ENCODE data around the gene PPP1R18.
"Not testable (repeated sequence)": the region's sequence is repeated elsewhere in the genome, so short reads cannot be mapped to it uniquely, and the experiment has no call there.

The PPP1R18 gene

GRCh38 chr6:30687659-30688431 is 1.4 kb upstream of the PPP1R18 start:
- no peak for DNase-seq

DNA sequence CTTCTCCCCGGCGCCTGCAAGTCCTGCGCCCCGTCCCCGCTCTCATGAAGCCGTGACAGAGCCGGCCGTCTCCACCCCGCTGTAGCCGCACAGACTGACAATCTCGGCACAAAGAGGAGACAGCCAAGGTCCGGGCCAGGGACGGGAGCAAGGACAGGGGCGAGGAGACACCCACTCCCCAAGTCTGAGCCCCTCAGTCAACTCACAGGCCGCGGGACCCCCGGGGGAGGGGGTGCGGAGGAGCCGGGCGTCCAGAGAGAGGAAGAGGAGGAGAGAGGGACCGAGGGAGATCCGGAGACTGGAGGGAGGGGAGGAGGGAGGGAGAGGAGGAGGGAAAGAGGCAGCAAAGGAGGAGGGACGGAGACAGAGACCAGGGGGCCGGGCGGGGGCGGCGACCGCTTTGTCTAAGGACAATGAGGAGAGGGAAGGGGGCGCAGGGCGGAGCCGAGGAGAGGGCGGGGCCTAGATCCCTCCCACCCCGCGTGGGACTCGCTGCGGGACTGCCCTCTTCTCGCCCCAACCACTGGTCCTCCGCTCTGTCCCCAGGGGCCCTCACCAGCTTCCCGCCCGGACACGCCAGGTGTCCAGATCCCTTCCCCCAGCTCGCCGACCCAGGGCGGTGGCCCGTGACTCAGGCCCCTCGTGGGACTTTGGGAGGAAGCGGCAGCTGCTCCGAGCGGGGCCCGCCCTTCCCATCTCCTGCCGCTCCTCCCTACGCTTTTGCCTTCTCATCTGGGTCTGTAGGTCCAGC is 638 bp upstream of the PPP1R18 start:
- peak; percentile 96 for DNase-seq

GRCh38 chr6:30685157-30686008 is 1.1 kb downstream of the PPP1R18 start:
- DNase-seq, result peak; percentile 42

GRCh38 chr6:30684386-30685156 is 1.9 kb downstream of the PPP1R18 start:
- DNase-seq, result peak; percentile 79

DNA sequence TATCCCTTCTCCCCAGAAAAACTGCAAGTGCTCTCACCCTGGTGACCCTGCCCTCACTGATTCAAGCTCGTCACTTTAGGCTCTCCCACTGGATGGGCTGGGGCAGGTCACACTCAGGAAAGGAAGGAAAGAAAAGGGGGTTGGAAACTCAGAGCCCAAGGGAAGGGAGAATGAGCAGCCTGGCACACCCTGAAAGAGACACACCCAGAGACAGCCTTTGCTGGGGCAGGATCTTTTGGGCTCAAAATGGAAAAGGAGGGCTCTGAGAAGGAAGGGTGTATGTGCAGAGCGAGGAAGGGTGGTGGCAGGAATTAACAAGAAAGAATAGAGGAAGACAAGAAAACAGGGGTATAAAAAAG is 2.5 kb downstream of the PPP1R18 start:
- no peak for DNase-seq

GRCh38 chr6:30683183-30683979 is 3.1 kb downstream of the PPP1R18 start:
- peak; percentile 83 for DNase-seq

DNA sequence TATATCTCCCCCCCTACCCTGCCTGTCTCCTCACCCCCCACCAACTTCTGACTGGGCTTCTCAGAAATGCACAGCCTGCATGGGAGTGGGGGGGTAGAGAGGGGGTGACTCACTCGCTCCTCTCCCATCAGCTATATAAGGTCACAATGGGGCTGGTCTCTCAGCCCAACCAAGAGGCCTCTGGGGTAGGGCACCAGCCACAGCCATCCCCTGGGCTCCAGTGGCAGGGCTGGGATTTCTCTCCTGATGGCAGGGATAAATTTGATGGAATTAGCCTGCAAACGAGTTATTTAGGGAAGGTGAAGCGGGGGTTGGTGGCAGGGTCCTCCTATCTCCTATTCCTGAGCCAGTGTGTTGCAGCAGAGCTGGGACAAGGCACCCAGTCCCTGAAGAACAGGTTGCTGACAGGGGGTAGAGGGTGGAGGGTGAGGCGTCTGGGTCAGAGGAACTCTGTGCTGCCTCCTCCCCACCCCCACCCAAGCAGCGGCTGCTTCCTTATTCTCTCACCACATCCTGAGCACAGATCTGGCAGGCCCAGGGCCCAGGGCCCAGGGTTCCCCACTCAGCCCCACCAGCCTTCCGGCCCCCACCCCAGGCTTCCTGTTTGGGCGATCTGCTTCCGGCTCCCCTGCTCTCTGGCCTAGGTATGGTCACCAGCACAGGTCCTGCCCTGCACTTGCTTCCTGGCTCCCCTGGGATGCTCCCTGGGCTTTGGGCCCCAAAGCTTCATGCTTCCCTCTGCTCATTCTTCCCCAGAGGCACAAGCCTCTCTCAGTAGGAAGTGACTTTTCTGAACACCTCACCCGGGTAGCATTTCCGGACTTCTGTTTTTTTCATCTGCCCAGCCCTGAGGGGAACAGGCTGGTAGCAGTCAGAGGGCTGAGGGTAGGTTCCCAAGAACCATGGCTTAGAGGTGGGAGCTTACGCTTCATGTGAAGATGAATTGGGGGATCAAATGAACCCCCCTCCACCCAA is 4.0 kb downstream of the PPP1R18 start:
- peak; percentile 82 for DNase-seq

DNA sequence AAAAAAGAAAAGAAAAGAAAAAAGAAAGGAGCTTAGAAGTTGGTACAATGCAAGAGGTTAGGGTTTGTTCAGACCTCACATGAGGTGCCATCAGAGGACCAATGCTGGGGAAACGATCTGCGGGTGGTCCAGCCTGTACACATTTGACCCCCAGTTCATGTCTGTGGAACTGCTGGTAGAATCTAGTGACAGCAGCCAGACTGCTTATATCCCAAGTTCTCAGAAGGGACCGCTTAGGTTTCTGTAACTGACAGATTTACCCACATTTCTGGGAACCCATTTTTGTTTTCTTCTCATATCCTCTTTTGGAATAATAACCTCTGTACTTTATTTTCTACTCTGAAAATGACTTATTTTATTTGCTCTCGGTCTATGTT is 4.7 kb downstream of the PPP1R18 start:
- no peak for DNase-seq

DNA sequence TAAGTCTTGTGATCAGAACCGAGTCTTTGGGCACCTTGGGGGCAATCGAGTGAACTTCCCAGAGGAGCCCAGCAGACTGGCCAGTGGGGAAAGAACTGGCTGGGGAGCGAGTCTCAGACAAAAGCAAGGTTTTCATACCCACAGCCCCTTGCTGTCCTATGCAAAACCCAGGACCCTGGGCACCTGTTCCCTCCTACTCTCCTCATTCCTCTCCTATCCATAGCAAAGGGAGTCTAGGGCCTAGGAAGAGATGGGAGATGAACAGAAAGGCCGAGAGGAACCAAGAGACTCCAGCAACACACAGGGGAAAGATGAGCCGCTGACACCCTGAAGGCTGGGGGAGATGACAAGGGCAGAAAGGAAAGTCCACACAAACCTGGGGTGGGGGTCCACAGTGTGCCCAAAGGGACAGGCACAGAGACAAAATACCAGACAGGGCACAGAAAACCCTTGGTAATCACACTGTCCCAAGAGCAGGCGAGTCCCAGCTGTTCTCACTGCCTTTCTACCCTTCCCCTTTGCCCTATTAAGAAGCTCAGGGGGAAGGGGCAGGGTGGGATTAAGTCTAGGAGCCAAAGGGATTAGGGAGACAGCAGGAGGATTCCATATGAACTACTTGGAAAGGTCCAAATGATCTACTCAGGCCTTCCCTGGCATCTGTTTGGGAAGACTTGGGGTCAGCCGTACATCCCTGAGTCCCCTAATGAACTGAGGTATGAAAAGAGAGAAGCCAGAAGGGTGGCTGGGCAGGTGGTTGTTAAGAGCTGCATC is 6.5 kb downstream of the PPP1R18 start:
- DNase-seq, result no peak

DNA sequence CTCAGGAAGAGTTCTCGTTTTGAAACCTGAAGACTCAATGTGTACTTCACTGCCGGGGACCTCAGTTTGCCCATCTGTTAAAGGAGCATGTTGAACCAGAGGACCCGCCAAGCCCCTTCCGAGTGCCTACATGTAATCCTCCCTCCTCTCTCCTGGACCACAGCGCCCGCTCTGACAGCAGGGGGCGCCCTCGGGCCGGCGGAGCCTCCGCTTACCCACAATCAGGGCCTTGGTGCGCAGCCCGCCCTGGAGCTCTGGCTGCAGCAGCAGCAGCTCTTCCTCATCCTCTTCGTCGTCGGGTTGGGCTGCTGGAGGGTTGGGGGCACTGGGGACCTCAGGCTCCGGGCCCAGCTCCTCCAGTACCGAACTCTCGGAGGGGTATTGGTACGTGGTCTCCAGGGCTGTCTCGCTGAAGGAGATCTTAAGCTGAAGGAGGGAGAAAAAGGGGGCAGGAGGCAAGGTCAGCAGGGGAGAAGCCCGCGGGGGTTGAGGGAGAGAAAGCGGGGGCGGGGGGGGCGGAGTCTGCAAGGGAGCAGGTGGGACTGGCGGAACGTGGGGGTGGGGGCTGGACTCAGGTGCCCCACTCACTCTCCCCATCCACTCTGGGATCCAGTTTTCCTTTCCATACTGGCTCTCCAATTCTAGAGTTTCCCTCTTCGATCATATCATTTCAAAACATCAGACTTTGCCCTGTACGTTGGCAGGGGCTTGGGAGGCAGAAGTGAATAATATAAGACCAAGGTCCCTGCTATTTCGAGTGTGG is 7.3 kb downstream of the PPP1R18 start:
- peak; percentile 89 for DNase-seq

DNA sequence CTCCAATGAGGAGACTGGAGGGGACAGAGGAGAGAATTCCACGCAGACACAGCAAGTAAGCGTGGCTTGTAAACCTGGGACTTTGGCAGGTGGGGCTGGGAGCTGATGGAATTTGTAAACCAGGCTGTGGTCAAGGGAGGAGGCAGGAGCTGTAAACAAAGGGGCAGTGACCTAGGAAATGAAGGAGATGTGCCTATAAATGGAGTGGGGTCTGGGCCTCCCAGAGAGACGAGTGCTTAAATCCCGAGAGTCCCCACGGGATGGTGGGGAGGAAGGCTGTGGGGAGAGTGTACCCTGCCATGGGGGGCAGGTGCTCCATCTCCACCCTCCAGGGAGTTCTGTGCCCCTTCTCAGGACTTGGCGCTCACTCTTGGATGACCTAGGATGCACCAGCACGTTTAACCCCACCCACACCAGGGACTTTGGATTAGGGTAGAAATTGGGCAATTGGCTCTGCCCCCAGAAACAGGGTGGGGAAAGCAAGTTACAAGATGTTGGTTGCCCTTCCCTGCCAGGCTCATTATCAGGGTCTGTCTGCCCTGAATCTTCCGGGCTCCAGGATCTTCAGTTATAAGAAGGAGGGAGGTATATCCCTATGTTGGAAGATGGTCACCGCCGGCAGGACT is 9.7 kb downstream of the PPP1R18 start:
- no peak for DNase-seq

- DNase-seq, result peak; percentile 98
These were observed 13.8 kb downstream of the PPP1R18 start, which contains the start of gene DHX16 for GRCh38 chr6:30672445-30673253. TSS of gene DHX16 (minus strand) at chr6:30673006. CDS start at chr6:30672841, 165 bp downstream.

DNA sequence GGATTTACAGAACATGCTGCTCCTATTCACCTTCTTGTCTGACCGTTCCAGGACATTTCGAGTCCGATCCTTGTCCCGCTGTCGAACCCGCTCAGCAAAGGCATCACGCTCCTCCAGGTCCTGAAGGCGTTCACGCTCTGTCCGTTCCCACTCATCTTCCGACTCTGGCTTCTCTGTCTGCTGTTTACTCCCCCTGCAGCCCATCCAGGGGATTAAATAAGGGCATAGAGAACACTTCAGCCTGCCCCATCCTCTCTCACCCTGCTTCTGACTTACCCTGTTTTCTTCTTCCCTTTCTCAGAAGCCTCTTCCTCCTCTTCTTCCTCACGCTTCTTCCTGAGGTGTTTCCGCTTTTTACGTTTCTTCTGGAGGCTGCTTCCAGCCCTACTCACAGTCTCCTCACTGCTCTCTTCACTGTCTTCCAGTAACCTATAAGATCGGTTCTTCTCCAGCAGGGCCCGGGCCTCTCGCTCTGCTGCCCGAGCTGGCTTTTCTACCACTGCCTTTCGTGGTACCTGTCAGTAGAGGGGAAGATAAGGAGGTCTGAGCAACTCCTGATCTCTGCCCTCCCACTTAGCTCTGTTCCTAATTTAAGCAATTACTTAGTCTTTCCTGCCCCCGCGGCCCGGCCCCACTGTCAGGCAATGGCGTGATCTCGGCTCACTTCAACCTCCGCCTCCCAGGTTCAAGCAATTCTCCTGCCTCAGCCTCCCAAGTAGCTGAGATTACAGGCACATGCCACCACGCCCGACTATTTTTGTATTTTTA is 15.5 kb downstream of the PPP1R18 start:
- no peak for DNase-seq

DNA sequence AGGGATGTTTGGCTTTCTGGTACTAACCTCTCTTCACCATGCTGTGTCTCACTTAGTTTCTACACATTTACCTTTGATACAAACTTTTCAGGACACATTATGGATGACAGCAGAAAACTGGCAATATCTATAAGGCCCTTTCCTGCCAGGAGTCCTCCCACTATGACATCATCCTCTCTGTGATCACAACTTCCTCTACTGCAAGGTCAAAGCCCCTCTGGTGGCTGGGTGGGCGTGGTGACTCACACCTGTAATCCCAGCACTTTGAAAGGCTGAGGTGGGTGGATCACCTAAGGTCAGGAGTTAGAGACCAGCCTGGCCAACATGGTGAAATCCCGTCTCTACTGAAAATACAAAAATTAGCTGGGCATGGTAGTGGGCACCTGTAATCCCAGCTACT is 20.1 kb downstream of the PPP1R18 start:
- DNase-seq, result peak; percentile 45

- no peak for DNase-seq
These were observed 21.3 kb downstream of the PPP1R18 start for GRCh38 chr6:30664994-30665767.

- not testable (repeated sequence) for DNase-seq
These were observed 28.5 kb downstream of the PPP1R18 start for GRCh38 chr6:30657922-30658321.
